ENCODE results near the gene CASP9. TPM values are rescaled to one million over a fixed set of nuclear protein-coding genes. Genes with fewer than 3 reads are reported as not detected.
"Not testable (repeated sequence)": the region's sequence is repeated elsewhere in the genome, so short reads cannot be mapped to it uniquely, and the experiment has no call there.

CASP9 gene
- total RNA-seq, 2 experiments from 2014 or later, result 6.3 to 6.5 TPM

DNA sequence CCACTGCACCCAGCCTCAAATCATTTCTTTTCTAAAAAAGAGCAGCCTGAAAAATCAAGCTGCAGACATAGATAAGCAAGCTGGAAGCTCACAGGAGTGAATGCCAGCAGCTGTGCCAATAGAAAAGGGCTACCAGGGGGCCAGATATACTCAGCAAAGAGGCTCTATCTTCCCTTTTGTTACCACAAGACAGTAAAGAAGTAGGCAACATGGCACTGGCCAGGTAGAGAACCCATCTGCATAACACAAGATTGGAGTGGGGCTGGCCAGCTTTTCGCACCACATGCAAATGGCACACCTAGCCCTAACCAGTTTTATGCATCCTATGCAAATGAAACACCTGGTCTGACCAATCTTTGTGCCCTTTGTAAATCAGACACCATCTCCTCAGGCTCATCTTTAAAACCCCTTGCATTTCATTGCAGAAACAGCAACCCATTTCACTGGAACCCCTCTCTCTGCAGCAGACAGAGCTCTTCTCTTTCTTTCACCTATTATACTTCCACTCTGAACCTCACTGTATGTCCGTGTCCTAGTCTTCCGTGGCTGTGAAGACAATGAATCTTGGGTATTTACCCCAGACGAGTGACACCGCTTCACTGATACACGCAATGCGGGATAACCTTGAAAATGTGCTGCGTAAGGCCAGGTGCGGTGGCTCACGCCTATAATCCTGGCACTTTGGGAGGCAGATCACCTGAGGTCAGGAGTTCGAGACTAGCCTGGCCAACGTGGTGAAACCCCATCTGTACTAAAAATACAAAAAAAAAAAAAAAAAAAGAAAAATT, 15.1 kb downstream of the CASP9 start:
- Mint-ChIP-seq H3K4me3 (no peak overlapping the region), H3K4me1 (ENCODE audit: low read depth) (no peaks in the 10 kb centered on the region), H3K27me3 (ENCODE audit: low read depth) (no peaks in the 10 kb centered on the region), H3K27ac (no peak overlapping the region), H3K9me3 (no peaks in the 10 kb centered on the region), H3K36me3 (ENCODE audit: low read depth) (peaks cover 3% of the 10 kb centered on the region)
- CTCF ChIA-PET, result no interaction called here
- intact Hi-C loops (cut with micrococcal nuclease), result no loop called here
- no peak for DNase-seq

DNA sequence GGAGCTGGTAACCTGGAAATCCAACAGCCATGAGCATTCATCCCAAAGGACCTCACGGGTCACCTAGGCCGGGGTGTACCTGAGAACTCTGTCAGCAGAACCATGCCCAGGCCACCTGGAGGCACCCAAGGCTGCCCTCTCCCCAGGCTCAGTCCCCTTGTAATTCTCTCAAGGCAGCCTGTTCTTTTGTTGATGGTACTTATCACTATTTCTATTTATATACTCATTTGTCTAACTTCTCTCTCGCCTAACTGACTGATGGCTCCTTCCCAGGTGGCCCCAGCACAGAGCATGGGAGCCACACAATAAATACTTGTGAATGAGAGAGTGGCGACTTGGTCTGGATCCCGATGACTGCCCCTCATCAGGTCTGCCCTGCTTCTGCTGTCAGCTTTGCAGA, 16.7 kb downstream of the CASP9 start:
- Mint-ChIP-seq H3K36me3 (ENCODE audit: low read depth) (peaks cover 3% of the 10 kb centered on the region), H3K9me3 (no peaks in the 10 kb centered on the region), H3K4me1 (ENCODE audit: low read depth) (no peaks in the 10 kb centered on the region), H3K27ac (no peak overlapping the region), H3K27me3 (ENCODE audit: low read depth) (no peaks in the 10 kb centered on the region), H3K4me3 (no peak overlapping the region)
- DNase-seq, result no peak
- intact Hi-C loops (cut with micrococcal nuclease), result no loop called here
- CTCF ChIA-PET, result no interaction called here

GRCh38 chr1:15506831-15507230, 17.2 kb downstream of the CASP9 start:
- H3K36me3 Mint-ChIP-seq (ENCODE audit: low read depth), result peaks cover 3% of the 10 kb centered on the region
- no peaks in the 10 kb centered on the region for H3K27me3 Mint-ChIP-seq (ENCODE audit: low read depth)
- no peaks in the 10 kb centered on the region for H3K4me1 Mint-ChIP-seq (ENCODE audit: low read depth)

DNA sequence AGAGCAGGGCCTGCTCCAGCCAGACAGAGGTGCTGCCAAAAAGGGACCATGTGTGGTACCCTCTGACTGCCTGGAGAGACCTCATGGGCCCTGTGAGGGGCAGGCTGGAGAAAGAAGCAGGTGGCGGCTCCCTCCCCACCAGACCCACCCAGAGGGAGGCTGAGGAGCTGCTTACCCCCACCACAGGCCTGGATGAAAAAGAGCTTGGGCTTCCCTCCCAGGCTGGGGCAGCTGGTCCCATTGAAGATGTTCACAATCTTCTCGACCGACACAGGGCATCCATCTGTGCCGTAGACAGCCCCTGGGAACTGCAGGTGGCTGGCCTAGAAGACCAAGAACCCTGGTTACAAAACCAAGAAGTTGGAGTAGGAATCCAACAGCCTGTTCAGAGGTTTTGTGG, 19.6 kb downstream of the CASP9 start:
- intact Hi-C loops (cut with micrococcal nuclease), result no loop called here
- no peaks in the 10 kb centered on the region for H3K4me1 Mint-ChIP-seq (ENCODE audit: low read depth)
- no peaks in the 10 kb centered on the region for H3K9me3 Mint-ChIP-seq
- no peaks in the 10 kb centered on the region for H3K36me3 Mint-ChIP-seq (ENCODE audit: low read depth)
- no peak overlapping the region for H3K4me3 Mint-ChIP-seq
- CTCF ChIA-PET, result no interaction called here
- DNase-seq, result no peak
- no peak overlapping the region for H3K27ac Mint-ChIP-seq
- H3K27me3 Mint-ChIP-seq (ENCODE audit: low read depth), result no peaks in the 10 kb centered on the region

More at GRCh38 chr1:15506831-15507230, 17.2 kb downstream of the CASP9 start:
- intact Hi-C loops (cut with micrococcal nuclease), result no loop called here
- Mint-ChIP-seq H3K27ac (no peak overlapping the region), H3K4me3 (no peak overlapping the region), H3K9me3 (no peaks in the 10 kb centered on the region)
- DNase-seq, result no peak
- CTCF ChIA-PET, result no interaction called here

DNA sequence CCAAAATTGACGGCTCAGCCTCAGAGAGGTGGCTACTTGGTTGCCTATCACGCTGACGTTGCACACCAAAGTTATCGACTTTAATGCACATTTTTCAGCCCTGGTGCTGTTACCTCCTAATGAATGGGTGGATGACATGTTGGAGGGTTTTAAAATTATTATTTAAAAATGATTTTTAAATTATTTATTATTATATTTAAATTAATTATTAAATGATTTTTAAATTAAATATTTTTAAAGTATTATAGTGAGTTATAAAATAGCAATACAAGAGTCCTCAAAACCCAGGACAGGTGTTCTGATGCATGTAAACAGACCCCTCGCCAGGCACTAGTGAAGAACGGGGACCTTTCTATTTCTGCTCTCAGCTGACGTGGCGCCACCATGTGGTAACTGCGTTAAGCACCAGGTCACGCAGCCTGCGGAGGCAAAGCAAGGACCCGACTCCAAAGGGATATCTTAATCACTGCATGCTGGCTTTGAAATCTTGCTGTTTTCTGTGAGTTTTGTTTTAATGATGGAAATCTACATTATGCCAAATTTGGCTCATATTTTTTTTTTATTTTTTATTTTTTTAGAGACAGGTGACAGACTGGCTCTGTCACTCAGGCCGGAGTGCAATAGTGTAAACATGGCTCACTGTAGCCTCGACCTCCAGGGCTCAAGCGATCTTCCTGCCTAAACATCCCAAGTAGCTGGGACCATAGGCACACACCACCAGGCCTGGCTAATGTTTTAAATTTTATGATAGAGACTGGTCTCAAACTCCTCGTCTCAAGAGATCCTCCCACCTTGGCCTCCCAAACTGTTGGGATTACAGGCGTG, 22.6 kb downstream of the CASP9 start:
- H3K4me3 Mint-ChIP-seq, result no peak overlapping the region
- H3K4me1 Mint-ChIP-seq (ENCODE audit: low read depth), result no peaks in the 10 kb centered on the region
- no peak overlapping the region for H3K27ac Mint-ChIP-seq
- no peaks in the 10 kb centered on the region for H3K9me3 Mint-ChIP-seq
- no peaks in the 10 kb centered on the region for H3K27me3 Mint-ChIP-seq (ENCODE audit: low read depth)
- CTCF ChIA-PET, result interaction anchor here (0.6 to 0.7 kb wide), 4 partner anchors 49 to 662 kb away, joined by 3 to 4 read pairs (median 3); no protein-coding TSS in a partner anchor
- intact Hi-C loops (cut with micrococcal nuclease), result loop anchor here (2.0 kb wide), 1 partner anchor 179 kb away; no protein-coding TSS in a partner anchor
- peak; percentile 78 for DNase-seq
- peaks cover 3% of the 10 kb centered on the region for H3K36me3 Mint-ChIP-seq (ENCODE audit: low read depth)

DNA sequence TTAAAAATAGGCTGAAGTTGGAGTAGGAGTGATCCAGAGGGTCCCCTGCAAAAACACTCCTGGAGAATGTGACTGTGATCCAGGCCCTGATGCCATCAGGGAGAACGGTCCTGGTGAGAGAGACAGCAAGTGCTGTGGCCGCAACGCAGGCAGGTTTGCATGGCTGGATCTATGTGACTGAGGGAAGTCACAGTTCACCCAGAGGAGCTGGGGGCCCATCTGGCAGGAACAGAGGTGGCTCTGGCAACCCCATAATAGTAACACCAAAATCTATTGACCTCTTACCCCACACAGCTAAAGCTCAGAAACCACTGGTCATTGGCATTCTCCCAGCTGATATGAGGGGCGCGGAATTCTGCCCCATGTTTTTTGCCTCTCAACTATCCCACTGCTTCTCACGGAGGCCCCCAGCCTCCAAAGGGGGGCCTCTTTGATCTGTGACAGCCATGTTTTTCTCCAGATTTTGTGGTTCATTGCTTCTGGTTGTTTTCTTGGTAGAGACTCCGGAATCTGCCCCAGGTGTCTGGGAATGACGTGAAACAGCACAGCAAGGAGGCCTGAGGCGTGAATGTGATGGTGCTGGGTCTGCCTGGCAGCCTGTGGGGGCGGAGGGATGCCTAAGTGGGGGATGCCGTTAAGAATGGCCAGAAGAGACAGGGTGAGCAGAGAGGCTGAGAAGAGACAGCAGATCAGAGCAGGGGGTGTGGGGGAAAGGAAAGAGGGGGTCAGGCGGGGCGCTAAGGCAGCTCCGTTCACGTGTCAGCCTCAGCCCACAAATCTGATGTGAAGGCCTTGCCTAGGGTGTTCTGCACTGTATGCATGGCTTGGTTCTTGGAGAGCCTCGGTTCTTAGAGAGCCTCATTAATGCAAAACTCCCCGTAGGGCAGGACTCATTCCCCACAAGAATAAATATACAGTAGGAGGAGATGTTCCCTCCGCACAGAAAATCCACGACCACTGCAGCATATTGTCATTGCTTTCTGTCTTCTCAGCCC, 23.5 kb downstream of the CASP9 start:
- no peaks in the 10 kb centered on the region for H3K9me3 Mint-ChIP-seq
- H3K27me3 Mint-ChIP-seq (ENCODE audit: low read depth), result no peaks in the 10 kb centered on the region
- no peak overlapping the region for H3K4me3 Mint-ChIP-seq
- H3K36me3 Mint-ChIP-seq (ENCODE audit: low read depth), result peaks cover 9% of the 10 kb centered on the region
- DNase-seq, result no peak
- intact Hi-C loops (cut with micrococcal nuclease), result loop anchor here (2.0 kb wide), 1 partner anchor 178 kb away; no protein-coding TSS in a partner anchor
- CTCF ChIA-PET, result interaction anchor here (0.7 to 1.1 kb wide), 4 partner anchors 15 to 222 kb away, joined by 3 to 4 read pairs (median 3); no protein-coding TSS in a partner anchor
- H3K27ac Mint-ChIP-seq, result no peak overlapping the region
- H3K4me1 Mint-ChIP-seq (ENCODE audit: low read depth), result no peaks in the 10 kb centered on the region

GRCh38 chr1:15493869-15494390, 30.1 kb downstream of the CASP9 start:
- H3K27ac Mint-ChIP-seq, result no peak overlapping the region
- H3K36me3 Mint-ChIP-seq (ENCODE audit: low read depth), result peaks cover 14% of the 10 kb centered on the region
- CTCF ChIA-PET, result no interaction called here
- DNase-seq, result no peak
- intact Hi-C loops (cut with micrococcal nuclease), result no loop called here
- no peaks in the 10 kb centered on the region for H3K9me3 Mint-ChIP-seq
- no peaks in the 10 kb centered on the region for H3K4me1 Mint-ChIP-seq (ENCODE audit: low read depth)
- no peak overlapping the region for H3K4me3 Mint-ChIP-seq
- H3K27me3 Mint-ChIP-seq (ENCODE audit: low read depth), result no peaks in the 10 kb centered on the region

DNA sequence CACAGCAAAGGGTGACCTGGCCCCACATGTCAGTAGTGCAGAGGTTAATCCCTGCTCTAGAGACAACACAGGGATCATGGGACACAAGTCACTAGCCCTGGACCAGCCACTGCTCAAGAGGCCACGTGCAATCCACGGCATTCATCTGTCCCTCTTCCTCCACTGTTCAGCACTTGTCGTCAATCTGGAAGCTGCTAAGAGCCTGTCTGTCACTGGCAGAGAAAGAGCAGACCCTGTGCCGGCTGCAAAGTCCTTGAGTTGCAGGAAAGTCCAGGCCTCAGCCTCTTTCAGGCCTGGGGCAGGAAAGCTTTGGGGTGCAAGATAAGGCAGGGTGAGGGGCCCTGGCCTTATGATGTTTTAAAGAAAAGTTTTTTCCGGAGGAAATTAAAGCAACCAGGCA, 31.4 kb downstream of the CASP9 start:
- CTCF ChIA-PET, result interaction anchor here (0.5 to 0.6 kb wide), 2 partner anchors 101 to 226 kb away, joined by 3 read pairs; no protein-coding TSS in a partner anchor
- Mint-ChIP-seq H3K27ac (no peak overlapping the region), H3K36me3 (ENCODE audit: low read depth) (peaks cover 11% of the 10 kb centered on the region), H3K4me1 (ENCODE audit: low read depth) (no peaks in the 10 kb centered on the region), H3K27me3 (ENCODE audit: low read depth) (no peaks in the 10 kb centered on the region), H3K4me3 (no peak overlapping the region), H3K9me3 (no peaks in the 10 kb centered on the region)
- intact Hi-C loops (cut with micrococcal nuclease), result no loop called here
- DNase-seq, result no peak

- H3K27ac Mint-ChIP-seq; H3K27me3 Mint-ChIP-seq (ENCODE audit: low read depth); DNase-seq; H3K4me3 Mint-ChIP-seq; intact Hi-C loops (cut with micrococcal nuclease); H3K4me1 Mint-ChIP-seq (ENCODE audit: low read depth); CTCF ChIA-PET; H3K36me3 Mint-ChIP-seq (ENCODE audit: low read depth); H3K9me3 Mint-ChIP-seq: not testable (repeated sequence)
Observed at GRCh38 chr1:15491010-15491409, 33.0 kb downstream of the CASP9 start.

DNA sequence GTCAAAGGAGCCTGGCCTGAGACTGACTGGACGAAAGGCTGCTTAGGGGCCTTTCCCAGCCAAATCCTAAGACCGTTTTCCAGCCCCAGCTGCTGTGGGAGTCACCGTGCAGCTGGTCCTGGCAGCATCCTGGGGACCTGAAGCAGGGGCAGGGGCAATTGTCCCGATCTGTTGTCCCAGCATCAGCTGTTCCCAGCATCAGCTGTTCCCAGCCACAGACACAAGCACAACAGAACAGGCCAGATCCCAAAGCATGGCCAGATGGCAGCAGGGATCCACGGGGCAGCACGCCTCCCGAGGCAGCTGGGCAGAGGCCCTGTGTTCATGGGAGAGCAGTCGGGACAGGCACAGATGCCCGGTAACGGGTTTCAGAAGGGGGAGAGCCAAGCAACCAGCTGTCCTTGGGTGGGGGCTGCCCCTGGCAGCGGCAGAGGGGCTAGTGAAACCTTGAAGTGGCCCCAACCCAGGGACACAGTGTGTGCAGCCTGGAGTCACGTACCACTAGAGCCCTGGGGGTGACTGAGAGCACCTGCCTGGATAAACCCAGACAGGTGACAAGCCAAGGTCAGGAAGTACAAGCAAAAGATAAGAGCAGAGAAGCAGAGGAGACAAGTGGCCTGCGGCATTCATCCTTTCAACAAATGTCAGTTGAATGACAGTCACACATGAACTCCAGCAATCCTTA, 34.8 kb downstream of the CASP9 start:
- H3K36me3 Mint-ChIP-seq (ENCODE audit: low read depth), result no peaks in the 10 kb centered on the region
- H3K27me3 Mint-ChIP-seq (ENCODE audit: low read depth), result no peaks in the 10 kb centered on the region
- no peak overlapping the region for H3K27ac Mint-ChIP-seq
- no peaks in the 10 kb centered on the region for H3K9me3 Mint-ChIP-seq
- intact Hi-C loops (cut with micrococcal nuclease), result no loop called here
- H3K4me3 Mint-ChIP-seq, result no peak overlapping the region
- CTCF ChIA-PET, result no interaction called here
- no peaks in the 10 kb centered on the region for H3K4me1 Mint-ChIP-seq (ENCODE audit: low read depth)
- no peak for DNase-seq

DNA sequence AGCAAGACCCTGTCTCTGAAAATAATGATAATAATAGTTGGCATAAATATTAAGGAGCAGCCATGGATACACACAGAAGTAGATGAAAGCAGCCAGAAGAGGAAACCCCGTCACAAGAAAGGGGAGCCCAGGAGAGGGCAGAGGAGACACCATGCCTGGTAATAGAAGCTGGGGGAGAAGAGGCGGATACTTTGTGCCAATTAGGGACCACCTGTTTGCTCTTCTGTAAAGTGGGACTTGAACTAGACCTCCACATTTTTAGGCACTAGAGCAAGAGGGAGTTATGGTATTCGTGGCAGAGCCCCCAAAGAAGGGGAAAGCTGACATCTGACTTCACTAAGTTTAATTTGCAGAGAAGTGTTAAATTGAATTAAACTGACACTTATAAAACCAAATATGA, 35.6 kb downstream of the CASP9 start:
- no peak for DNase-seq
- CTCF ChIA-PET, result no interaction called here
- Mint-ChIP-seq H3K4me1 (ENCODE audit: low read depth) (no peaks in the 10 kb centered on the region), H3K36me3 (ENCODE audit: low read depth) (no peaks in the 10 kb centered on the region), H3K9me3 (no peaks in the 10 kb centered on the region), H3K4me3 (no peak overlapping the region), H3K27ac (no peak overlapping the region), H3K27me3 (ENCODE audit: low read depth) (no peaks in the 10 kb centered on the region)
- intact Hi-C loops (cut with micrococcal nuclease), result no loop called here

Data from activated naive CD4-positive, alpha-beta T cell treated with anti-CD3 and anti-CD28 coated beads for 36 hours (primary cell).